ENCODE data around the gene PPM1L. TPM values are rescaled to one million over a fixed set of nuclear protein-coding genes. Genes with fewer than 3 reads are reported as not detected.

Gene PPM1L
- total RNA-seq, 1 experiment from 2014 or later = 13.2 TPM

GRCh38 chr3:160792540-160792939, 36.5 kb downstream of the PPM1L start:
- Histone ChIP-seq H3K9ac (ENCODE audit: low read length) (no peak overlapping the region), H3K4me3 (replicated peaks in 1 of 2; ENCODE audit: low read depth in 1 of 2, low read length in 2 of 2) (no peak overlapping the region), H3K27ac (ENCODE audit: low read depth, low read length) (no peak overlapping the region), H3K36me3 (ENCODE audit: control insufficient read depth in 1 of 2, insufficient read depth in 2 of 2, low read length in 2 of 2) (no peaks in the 10 kb centered on the region), H3K9me3 (ENCODE audit: control insufficient read depth in 1 of 2, insufficient read depth in 1 of 2, low read depth in 1 of 2, low read length in 2 of 2) (peaks cover 0 to 5% of the 10 kb centered on the region in 2 experiments; a peak in 1 of 4 replicates), H3K4me2 (ENCODE audit: low read length) (no peak overlapping the region), H3K79me2 (ENCODE audit: insufficient read depth, low read length) (no peaks in the 10 kb centered on the region), H2AFZ (ENCODE audit: low read depth, low read length, poor library complexity, severe bottlenecking) (no peak overlapping the region), H3K4me1 (ENCODE audit: control insufficient read depth in 1 of 2, insufficient read depth in 2 of 2, low read length in 2 of 2) (no peaks in the 10 kb centered on the region), H3K9me2 (ENCODE audit: insufficient read depth) (no peaks in the 10 kb centered on the region), H3K27me3 (ENCODE audit: insufficient read depth, low read length) (no peaks in the 10 kb centered on the region), H4K20me1 (ENCODE audit: insufficient read depth) (no peaks in the 10 kb centered on the region)
- DNase-seq (ENCODE audit: low read depth, low spot score) (no peak), ATAC-seq (no peak)
- no TSS peak for BruUV-seq (replicated peaks)
- CTCF ChIA-PET = no interaction called here
- TF ChIP-seq JUND (IDR thresholded peaks at IDR 0.05) = no peak
- TF ChIP-seq ZNF274 (IDR thresholded peaks at IDR 0.05; ENCODE audit: low read depth, low read length) = no peak
- TF ChIP-seq MAX (IDR thresholded peaks at IDR 0.05) = no peak
- no peak for TF ChIP-seq ZFX (IDR thresholded peaks at IDR 0.05)
- TF ChIP-seq REST (IDR thresholded peaks at IDR 0.05; ENCODE audit: low read depth) = no peak
- no peak for TF ChIP-seq POLR2A (IDR thresholded peaks at IDR 0.05; ENCODE audit: borderline replicate concordance, extremely low read depth, insufficient read depth, insufficient read length)
- no peak for TF ChIP-seq POLR2AphosphoS5 (IDR thresholded peaks at IDR 0.05; ENCODE audit: low read depth, low read length)
- no peak for TF ChIP-seq CBX3 (IDR thresholded peaks at IDR 0.05; ENCODE audit: low read depth)
- no peak for TF ChIP-seq YY1 (IDR thresholded peaks at IDR 0.05; ENCODE audit: extremely low read depth, insufficient replicate concordance, low read depth, low read length)
- no peak for TF ChIP-seq ATF3 (IDR thresholded peaks at IDR 0.05)
- TF ChIP-seq TCF7L2 (IDR thresholded peaks at IDR 0.05; ENCODE audit: borderline replicate concordance, extremely low read depth, insufficient read depth, insufficient read length) = no peak
- no peak for TF ChIP-seq RAD21 (IDR thresholded peaks at IDR 0.05; ENCODE audit: low read depth)
- TF ChIP-seq EGR1 (IDR thresholded peaks at IDR 0.05; ENCODE audit: low read depth) = no peak
- RAD21 ChIA-PET (ENCODE audit: low non-redundant PET in 1 of 2, low total read pairs in 2 of 2, uncharacterized antibody in 2 of 2, unreplicated experiment in 2 of 2) = no interaction called here
- intact Hi-C loops (cut with micrococcal nuclease) = no loop called here
- POLR2A ChIA-PET = no interaction called here

Data from HCT116 (cell line).